ENCODE results near the gene HDAC4.

DNA sequence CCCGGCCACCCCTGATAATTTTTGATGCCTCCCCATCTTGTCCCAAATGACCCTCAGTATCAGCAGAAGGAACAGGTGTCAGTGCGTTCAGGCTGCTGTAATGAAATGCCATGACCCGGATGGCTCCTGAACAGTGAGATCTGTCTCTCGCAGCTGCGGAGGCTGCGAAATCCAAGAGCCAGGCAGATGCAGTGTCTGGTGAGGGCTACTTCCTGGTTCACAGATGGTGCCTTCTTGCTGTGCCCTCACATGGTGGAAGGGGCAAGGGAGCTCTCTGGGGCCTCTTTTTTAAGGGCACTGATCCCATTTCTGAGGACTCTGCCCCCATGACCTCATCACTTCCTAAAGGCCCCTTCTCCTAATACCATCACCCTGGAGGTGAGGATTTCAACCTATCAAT lies 400.7 kb downstream of the HDAC4 start:
- TF ChIP-seq EZH2 (IDR thresholded peaks at IDR 0.05; ENCODE audit: low read depth): no peak
- TF ChIP-seq, protein P1, sequence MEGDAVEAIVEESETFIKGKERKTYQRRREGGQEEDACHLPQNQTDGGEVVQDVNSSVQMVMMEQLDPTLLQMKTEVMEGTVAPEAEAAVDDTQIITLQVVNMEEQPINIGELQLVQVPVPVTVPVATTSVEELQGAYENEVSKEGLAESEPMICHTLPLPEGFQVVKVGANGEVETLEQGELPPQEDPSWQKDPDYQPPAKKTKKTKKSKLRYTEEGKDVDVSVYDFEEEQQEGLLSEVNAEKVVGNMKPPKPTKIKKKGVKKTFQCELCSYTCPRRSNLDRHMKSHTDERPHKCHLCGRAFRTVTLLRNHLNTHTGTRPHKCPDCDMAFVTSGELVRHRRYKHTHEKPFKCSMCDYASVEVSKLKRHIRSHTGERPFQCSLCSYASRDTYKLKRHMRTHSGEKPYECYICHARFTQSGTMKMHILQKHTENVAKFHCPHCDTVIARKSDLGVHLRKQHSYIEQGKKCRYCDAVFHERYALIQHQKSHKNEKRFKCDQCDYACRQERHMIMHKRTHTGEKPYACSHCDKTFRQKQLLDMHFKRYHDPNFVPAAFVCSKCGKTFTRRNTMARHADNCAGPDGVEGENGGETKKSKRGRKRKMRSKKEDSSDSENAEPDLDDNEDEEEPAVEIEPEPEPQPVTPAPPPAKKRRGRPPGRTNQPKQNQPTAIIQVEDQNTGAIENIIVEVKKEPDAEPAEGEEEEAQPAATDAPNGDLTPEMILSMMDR (conservative IDR thresholded peaks at IDR 0.05): no peak
